ENCODE results near the gene CKAP5.
"Not testable (repeated sequence)": the region's sequence is repeated elsewhere in the genome, so short reads cannot be mapped to it uniquely, and the experiment has no call there.

The CKAP5 gene

DNA sequence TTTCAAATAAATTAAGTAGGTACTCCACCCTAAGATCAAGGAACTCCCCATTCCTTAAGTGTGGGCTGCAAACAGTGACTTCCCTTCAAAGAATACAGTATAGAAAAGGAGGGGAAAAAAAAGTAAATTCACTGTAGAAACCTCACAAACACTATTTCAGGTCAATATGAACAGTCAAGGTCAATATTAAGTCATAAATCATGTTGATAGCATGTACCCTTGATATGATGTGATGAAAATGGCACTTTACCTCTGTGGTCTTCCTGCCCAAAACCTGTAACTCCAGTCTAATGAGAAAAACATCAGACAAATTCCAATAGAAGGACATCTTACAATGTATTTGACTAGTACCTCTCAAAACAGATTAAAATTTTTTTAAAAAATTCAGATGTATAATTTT is 8.2 kb downstream of the CKAP5 start:
- H3K27ac Mint-ChIP-seq = no peak overlapping the region
- H3K4me3 Mint-ChIP-seq = no peak overlapping the region
- CTCF ChIA-PET = no interaction called here
- peaks cover 7% of the 10 kb centered on the region for H3K36me3 Mint-ChIP-seq
- H3K27me3 Mint-ChIP-seq = no peaks in the 10 kb centered on the region
- H3K4me1 Mint-ChIP-seq = peaks cover 32% of the 10 kb centered on the region
- H3K9me3 Mint-ChIP-seq = no peaks in the 10 kb centered on the region
- no peak for DNase-seq

DNA sequence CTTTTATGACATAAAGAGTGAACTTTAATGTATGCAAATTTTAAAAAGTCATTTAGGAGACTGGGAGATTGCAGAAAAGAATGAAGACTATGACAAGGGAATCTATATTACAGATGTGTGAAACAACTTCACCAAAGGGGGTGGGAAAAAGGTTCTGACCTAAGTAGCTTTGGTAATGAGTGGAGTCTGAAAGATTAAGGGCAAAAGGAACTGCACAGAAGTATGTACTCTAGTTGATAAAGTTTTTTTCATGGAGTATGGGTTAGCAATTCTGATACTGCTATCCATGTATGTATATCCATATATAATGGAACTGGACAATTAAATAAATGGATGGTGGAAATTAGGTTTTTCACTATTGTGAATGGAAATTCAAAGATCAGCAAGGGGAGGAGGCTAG is 9.2 kb downstream of the CKAP5 start:
- peaks cover 7% of the 10 kb centered on the region for H3K36me3 Mint-ChIP-seq
- H3K4me3 Mint-ChIP-seq = no peak overlapping the region
- H3K27me3 Mint-ChIP-seq = no peaks in the 10 kb centered on the region
- CTCF ChIA-PET = no interaction called here
- no peak for DNase-seq
- no peaks in the 10 kb centered on the region for H3K9me3 Mint-ChIP-seq
- H3K27ac Mint-ChIP-seq = no peak overlapping the region
- peaks cover 25% of the 10 kb centered on the region for H3K4me1 Mint-ChIP-seq

DNA sequence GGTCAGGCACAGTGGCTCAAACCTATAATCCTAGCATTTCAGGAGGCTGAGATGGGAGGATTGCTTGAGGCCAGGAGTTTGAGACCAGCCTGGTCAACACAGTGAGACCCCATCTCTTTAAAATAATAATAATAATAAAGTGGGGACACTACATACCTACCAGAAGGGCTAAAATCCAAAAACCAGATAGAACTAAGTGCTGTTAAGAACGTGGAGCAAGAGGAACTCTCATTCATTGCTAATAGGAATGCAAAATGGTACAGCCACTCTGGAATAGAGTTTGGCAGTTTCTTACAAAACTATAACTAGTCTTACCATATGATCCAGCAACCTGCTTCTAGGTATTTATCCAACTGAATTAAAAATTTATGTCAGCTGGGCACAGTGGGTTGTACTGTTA is 9.6 kb downstream of the CKAP5 start:
- no peak overlapping the region for H3K27ac Mint-ChIP-seq
- CTCF ChIA-PET = no interaction called here
- H3K4me3 Mint-ChIP-seq = no peak overlapping the region
- no peaks in the 10 kb centered on the region for H3K9me3 Mint-ChIP-seq
- no peak for DNase-seq
- peaks cover 25% of the 10 kb centered on the region for H3K4me1 Mint-ChIP-seq
- peaks cover 9% of the 10 kb centered on the region for H3K36me3 Mint-ChIP-seq
- no peaks in the 10 kb centered on the region for H3K27me3 Mint-ChIP-seq

DNA sequence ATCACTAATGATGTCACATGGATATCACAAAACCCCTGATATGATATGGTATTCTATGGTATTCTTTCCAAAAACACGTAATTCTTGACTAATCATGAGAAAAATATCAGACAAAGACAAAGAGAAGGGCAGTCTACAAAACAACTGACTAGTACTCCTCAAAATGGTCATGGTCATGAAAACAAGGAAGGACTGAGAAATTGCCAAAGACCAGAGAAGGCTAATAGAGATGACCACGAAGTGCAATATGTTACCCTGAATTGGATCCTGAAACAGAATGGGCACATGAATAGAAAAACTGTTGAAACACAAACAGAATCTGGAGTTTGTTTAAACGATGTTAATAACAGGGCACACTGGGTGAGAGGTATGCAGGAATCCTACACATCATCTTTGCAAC is 10.2 kb downstream of the CKAP5 start:
- Mint-ChIP-seq H3K4me3 (no peak overlapping the region), H3K27ac (no peak overlapping the region), H3K27me3 (no peaks in the 10 kb centered on the region), H3K4me1 (peaks cover 25% of the 10 kb centered on the region), H3K9me3 (no peaks in the 10 kb centered on the region), H3K36me3 (peaks cover 9% of the 10 kb centered on the region)
- no peak for DNase-seq
- CTCF ChIA-PET = interaction anchor here (0.7 kb wide), 1 partner anchor 201 kb away, joined by 4 read pairs; no protein-coding TSS in a partner anchor

DNA sequence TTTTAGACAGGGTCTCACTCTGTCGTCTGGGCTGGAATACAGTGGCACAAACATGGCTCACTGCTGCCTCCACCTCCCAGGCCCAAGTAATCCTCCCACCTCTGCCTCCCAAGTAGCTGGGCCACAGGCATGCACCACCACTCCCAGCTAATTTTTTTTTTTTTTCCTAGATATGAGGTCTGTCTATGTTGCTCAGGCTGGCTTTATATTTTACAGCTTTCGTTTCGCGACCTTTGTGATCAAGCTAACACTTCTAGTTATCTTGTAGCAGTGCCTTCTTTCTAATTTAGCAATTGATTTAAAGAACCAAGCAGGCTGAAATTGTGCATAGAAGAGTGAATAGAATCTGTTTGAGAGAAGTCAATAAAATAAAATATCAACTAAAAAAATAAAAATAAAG is 11.3 kb downstream of the CKAP5 start:
- CTCF ChIA-PET = no interaction called here
- Mint-ChIP-seq H3K27ac (no peak overlapping the region), H3K36me3 (peaks cover 9% of the 10 kb centered on the region), H3K4me1 (peaks cover 19% of the 10 kb centered on the region), H3K9me3 (no peaks in the 10 kb centered on the region), H3K4me3 (no peak overlapping the region), H3K27me3 (no peaks in the 10 kb centered on the region)
- DNase-seq = no peak

DNA sequence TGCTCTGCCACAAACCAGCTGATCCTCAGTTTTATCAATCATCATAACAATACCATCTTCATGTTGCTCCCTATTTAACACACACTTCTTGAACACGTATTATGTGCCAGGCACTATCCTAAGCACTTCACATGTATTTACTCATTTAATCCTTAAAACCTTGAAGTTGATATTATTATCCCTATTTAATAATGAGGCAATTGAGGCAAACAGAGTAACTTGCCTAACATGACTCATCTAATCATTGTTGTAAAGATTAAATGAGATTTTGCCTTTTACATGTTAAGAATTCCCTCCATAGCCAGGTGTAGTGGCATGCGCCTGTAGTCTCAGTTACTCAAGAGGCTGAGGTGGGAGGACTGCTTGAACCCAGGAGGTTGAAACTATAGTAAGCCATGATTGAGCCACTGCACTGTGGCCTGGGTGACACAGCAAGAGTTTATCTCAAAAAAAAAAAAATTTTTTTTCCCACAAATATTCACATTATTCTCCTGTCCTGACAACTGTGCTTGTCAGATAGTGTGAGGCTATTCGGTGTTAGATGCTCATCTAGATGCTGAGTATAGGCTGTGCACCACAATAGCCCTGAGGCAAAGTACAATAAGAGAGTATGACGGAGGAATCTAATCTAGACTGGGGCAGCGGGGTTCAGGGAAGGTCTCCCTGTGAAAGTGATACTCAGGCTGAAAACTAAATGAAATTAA is 13.4 kb downstream of the CKAP5 start:
- Mint-ChIP-seq H3K36me3 (peaks cover 9% of the 10 kb centered on the region), H3K27ac (no peak overlapping the region), H3K9me3 (no peaks in the 10 kb centered on the region), H3K27me3 (no peaks in the 10 kb centered on the region), H3K4me3 (no peak overlapping the region), H3K4me1 (peaks cover 15% of the 10 kb centered on the region)
- DNase-seq = no peak
- CTCF ChIA-PET = no interaction called here

DNA sequence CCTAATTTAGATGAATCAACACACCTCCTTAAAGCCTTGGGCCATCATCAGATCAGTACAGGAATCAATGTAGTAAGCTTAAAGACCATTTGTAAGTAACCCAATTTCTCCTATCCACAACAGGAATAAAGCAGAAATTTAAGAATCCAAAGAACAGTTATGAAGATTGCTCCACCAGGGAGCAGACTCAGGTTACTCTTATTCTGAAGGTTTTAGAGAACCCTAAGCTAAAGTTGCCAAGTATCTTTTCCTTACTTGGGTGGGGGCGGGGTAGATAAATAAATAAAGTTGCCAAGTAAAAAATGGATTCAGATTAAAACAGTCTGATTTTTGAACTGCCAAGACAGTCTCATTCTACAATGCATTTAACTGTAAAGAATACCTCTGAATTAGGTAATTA is 18.1 kb downstream of the CKAP5 start:
- Mint-ChIP-seq H3K9me3 (no peaks in the 10 kb centered on the region), H3K4me1 (peaks cover 32% of the 10 kb centered on the region), H3K4me3 (peak overlapping the region; percentile 15), H3K27ac (no peak overlapping the region), H3K36me3 (peaks cover 4% of the 10 kb centered on the region), H3K27me3 (no peaks in the 10 kb centered on the region)
- no peak for DNase-seq
- CTCF ChIA-PET = no interaction called here

DNA sequence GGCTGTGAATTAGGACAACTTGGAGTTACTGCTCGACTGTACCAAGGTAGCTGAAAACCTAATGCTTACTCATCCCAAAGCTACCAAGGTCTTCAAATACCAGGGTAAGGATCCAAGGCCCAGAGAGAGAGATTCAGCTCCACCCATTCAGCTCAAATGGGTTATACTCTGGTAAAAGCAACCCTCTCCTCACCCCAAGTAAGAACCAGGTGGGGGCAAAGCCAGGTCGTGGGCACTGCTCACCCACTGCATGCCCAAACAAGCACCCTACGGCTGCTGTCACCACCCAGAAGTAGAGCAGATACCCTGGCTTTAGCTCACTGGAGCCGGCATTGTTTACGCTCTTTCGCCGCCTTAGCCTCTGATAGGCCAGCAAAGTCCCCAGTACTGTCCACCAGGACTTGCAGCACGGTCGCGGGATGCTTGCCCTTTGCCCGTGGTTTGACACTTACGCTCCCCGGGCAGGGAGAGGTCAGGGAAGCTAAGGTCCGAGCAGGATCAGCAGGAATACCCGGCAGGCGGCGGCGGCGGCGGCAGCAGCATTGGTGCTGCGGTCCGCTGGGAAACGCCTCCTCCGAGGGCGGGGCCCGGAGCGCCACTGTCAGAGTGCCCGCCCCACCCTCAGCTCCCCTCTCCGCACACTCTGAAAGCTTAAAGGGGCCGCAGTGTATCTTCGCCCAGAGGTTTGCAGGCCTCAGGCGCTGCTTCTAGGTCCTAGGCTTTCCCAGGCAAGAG is 19.6 kb downstream of the CKAP5 start:
- Mint-ChIP-seq H3K27ac (peak overlapping the region; percentile 30), H3K36me3 (peaks cover 3% of the 10 kb centered on the region), H3K9me3 (no peaks in the 10 kb centered on the region), H3K4me3 (peak overlapping the region; percentile 60), H3K4me1 (peaks cover 32% of the 10 kb centered on the region), H3K27me3 (no peaks in the 10 kb centered on the region)
- CTCF ChIA-PET = interaction anchor here (0.6 to 0.9 kb wide), 3 partner anchors 50 to 81 kb away, joined by 3 read pairs; no protein-coding TSS in a partner anchor
- DNase-seq = peak; percentile 87

DNA sequence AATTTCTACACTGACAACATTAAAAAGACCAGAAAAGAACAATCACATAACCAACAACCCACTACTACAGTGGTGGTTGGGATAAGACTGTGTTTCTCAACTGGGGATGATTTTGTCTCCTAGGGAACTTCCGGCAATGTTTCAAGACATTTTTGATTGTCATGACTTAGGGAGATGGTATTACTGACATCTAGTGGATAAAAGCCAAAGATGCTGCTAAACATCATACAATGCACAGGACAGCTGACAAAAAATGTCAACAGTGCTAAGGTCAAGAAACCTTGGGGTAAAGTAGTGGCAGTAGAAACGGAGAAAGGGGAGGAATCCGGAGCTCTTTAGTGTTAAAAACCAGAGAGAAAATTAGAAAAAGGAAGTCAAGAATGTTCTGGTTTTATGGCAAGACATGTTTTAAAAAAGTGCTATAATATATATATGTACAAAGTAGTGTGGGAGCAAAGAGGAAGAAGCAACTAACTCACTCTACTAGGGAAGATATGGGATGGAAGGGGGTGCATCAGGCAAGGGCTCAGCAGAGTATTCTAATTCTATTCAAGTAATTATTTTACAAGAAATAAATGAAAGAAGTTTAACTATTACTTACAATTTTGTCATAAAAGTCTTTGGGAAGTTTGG is 37.2 kb downstream of the CKAP5 start:
- Mint-ChIP-seq H3K27me3 (no peaks in the 10 kb centered on the region), H3K4me3 (no peak overlapping the region), H3K4me1 (peaks cover 8% of the 10 kb centered on the region), H3K27ac (no peak overlapping the region), H3K36me3 (peaks cover 50% of the 10 kb centered on the region), H3K9me3 (no peaks in the 10 kb centered on the region)
- CTCF ChIA-PET = interaction anchor here (0.6 kb wide), 1 partner anchor 19 kb away, joined by 3 read pairs; no protein-coding TSS in a partner anchor
- no peak for DNase-seq

DNA sequence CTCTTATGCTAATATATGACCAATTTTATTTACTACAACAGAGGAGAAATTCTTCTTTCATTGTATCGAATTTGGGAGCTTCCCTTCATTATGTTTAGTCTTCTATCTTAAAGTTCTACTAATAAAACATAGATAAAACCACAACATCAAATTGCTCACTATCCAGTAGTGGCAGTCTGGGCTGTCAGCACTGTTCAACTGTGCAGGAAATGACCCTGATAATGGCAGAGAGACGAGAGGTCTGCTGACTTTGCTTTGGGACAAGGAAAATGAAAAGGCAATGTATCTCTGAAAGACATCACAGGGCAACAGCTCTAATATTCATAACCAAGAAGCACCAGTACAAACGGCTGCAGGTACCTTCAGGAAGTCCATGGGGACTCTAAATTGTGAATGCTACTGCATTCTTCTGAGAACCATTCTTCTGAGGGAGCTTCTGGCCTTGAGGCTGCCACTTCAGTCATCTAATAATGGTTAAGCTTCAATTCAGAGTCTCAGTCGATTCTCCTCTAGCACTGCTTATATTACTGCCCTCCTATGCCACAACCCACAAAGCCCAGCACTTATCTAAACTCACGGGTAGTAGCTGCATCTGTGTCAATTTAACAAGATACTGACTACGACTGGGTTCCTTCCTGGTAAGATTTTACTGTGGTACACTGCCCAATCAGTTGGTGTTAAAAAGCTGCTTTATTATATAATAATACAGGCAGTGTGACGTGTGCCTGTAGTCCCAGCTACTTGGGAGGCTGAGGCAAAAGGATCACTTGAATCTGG is 44.2 kb downstream of the CKAP5 start:
- Mint-ChIP-seq H3K27ac (no peak overlapping the region), H3K9me3 (no peaks in the 10 kb centered on the region), H3K27me3 (no peaks in the 10 kb centered on the region), H3K36me3 (peaks cover 39% of the 10 kb centered on the region), H3K4me1 (no peaks in the 10 kb centered on the region), H3K4me3 (no peak overlapping the region)
- DNase-seq = no peak
- CTCF ChIA-PET = interaction anchor here (0.5 kb wide), 1 partner anchor 276 kb away, joined by 3 read pairs; no protein-coding TSS in a partner anchor

DNA sequence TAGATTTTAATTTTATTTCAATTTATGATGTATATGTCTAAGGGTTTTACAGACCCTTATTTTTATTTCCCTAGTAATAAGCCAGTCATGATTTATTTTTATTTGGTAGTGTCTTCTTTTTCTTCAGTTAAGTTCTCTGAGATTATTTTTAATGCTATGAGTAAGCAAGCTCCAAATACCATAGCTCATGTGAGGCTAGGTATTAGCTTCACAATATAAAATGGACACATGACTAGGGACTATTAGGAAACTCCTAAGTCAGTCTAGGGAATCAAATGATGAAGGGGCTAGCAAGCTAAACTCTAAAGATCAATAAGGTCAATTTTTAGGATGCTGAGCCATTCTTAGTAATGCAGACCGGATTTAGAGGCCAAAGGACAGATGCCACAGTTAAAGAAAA is 45.9 kb downstream of the CKAP5 start:
- no peak for DNase-seq
- no peaks in the 10 kb centered on the region for H3K9me3 Mint-ChIP-seq
- CTCF ChIA-PET = no interaction called here
- H3K36me3 Mint-ChIP-seq = peaks cover 38% of the 10 kb centered on the region
- no peaks in the 10 kb centered on the region for H3K4me1 Mint-ChIP-seq
- H3K27ac Mint-ChIP-seq = no peak overlapping the region
- no peak overlapping the region for H3K4me3 Mint-ChIP-seq
- no peaks in the 10 kb centered on the region for H3K27me3 Mint-ChIP-seq

DNA sequence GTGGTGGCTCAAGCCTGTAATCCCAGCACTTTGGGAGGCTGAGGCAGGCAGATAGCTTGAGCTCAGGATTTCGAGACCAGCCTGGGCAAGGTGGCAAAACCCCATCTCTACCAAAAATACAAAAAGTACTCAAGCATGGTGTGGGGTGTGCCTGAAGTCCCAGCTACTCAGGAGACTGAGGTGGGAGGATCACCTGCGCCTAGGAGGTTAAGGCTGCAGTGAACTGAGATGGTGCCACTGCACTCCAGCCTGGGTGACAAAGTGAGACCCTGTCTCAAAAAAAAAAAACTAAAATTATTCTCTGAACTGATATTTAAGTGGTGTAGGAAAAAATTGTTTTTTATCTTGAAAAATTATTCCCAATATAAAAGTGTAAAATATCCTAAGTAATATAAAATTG is 46.4 kb downstream of the CKAP5 start:
- H3K27me3 Mint-ChIP-seq, H3K4me3 Mint-ChIP-seq, H3K4me1 Mint-ChIP-seq, H3K9me3 Mint-ChIP-seq, CTCF ChIA-PET, H3K27ac Mint-ChIP-seq, DNase-seq: not testable (repeated sequence)
- peaks cover 39% of the 10 kb centered on the region for H3K36me3 Mint-ChIP-seq

DNA sequence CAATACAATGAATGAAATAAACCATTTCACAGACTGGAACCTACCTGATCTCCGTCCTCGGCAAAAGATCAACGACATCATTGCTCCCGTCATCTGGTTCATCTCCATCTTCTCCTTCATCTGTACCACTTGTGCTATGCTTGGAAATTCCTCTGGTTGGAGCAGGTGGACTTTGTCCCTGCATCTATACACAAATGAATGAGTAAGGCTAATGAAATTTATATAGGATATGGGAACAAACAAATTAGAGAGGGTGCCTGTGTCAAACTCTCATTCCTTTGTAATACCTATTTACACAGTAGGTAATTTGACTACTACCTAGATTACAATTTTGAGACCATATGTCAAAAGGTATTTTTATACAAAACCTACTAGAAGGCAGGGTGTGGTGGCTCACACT is 67.7 kb downstream of the CKAP5 start:
- Mint-ChIP-seq H3K9me3 (no peaks in the 10 kb centered on the region), H3K36me3 (peaks cover 63% of the 10 kb centered on the region), H3K4me1 (no peaks in the 10 kb centered on the region), H3K27me3 (no peaks in the 10 kb centered on the region), H3K4me3 (no peak overlapping the region), H3K27ac (no peak overlapping the region)
- no peak for DNase-seq
- CTCF ChIA-PET = no interaction called here

DNA sequence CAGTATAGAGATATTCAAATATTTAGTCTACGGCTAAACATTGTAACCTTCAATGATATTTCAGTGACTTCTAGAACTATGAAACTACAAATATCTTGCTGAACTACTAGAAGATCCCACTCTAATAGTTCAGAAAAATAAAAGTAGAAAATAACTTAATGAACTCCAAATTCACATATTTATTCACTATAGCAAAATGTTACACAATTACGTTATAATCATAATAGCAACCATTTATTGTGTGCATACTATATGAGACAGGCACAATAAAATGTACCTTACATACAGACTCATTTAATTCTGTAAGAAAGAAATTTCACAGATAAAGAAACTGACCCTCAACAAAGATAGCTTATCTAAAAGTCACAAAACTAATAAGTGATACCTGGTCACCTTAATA is 69.2 kb downstream of the CKAP5 start:
- peaks cover 66% of the 10 kb centered on the region for H3K36me3 Mint-ChIP-seq

More for the DNA sequence above, 69.2 kb downstream of the CKAP5 start:
- H3K27ac Mint-ChIP-seq = no peak overlapping the region
- H3K27me3 Mint-ChIP-seq = no peaks in the 10 kb centered on the region
- no peaks in the 10 kb centered on the region for H3K4me1 Mint-ChIP-seq
- CTCF ChIA-PET = no interaction called here
- DNase-seq = no peak
- H3K4me3 Mint-ChIP-seq = no peak overlapping the region
- H3K9me3 Mint-ChIP-seq = no peaks in the 10 kb centered on the region
